NCI-H82 treated with DMSO at 0.1 percent for 48 hours (cell line): ENCODE results near the gene OR4D11.
"Not testable (repeated sequence)": the region's sequence is repeated elsewhere in the genome, so short reads cannot be mapped to it uniquely, and the experiment has no call there.

Source experiments
- DNase-seq: peaks from one replicate; lab custom pipeline; 2025; ENCODE audit not compliant: unreplicated experiment; lab: John Stamatoyannopoulos, UW

OR4D11 gene

GRCh38 chr11:59547605-59548308, 44.4 kb downstream of the OR4D11 start:
- DNase-seq: not testable (repeated sequence)

- DNase-seq: no peak
Observed at GRCh38 chr11:59548309-59548656, 44.9 kb downstream of the OR4D11 start.

GRCh38 chr11:59550368-59550841, 47.0 kb downstream of the OR4D11 start:
- DNase-seq: peak; percentile 80

- DNase-seq: peak; percentile 72
Observed at GRCh38 chr11:59550842-59551658, 47.7 kb downstream of the OR4D11 start.

- peak; percentile 32 for DNase-seq
Observed at GRCh38 chr11:59551659-59552521, 48.5 kb downstream of the OR4D11 start.

GRCh38 chr11:59552844-59553243, 49.5 kb downstream of the OR4D11 start:
- DNase-seq: no peak

GRCh38 chr11:59553323-59553722, 49.9 kb downstream of the OR4D11 start:
- no peak for DNase-seq
